Kidney epithelial cell (primary cell): ENCODE measurements around the gene DBNDD2. TPM values are rescaled to one million over a fixed set of nuclear protein-coding genes. Genes with fewer than 3 reads are reported as not detected.
A peak's percentile ranks its signal among the peaks of the same experiment; 100 is the strongest.

Experiments used
- DNase-seq: peaks from one replicate; pipeline ENCODE4 v3.0.0-alpha.2; 2010; ENCODE audit warnings: low read depth
- H3K27me3 ChIP-seq: 2 replicates; pipeline ENCODE4 v1.6.0; 2011; ENCODE audit warnings: low read length; ENCODE audit not compliant: control insufficient read depth, insufficient read depth
- H3K36me3 ChIP-seq: 2 replicates; pipeline ENCODE4 v1.5.1; 2011; ENCODE audit warnings: low read length; ENCODE audit not compliant: control insufficient read depth, insufficient read depth
- H3K4me3 ChIP-seq: 2 replicates; pipeline ENCODE4 v1.5.1; 2011; ENCODE audit warnings: low read depth, mild to moderate bottlenecking, control low read depth, low read length
- total RNA-seq: library from RNA; depleted of rRNA; stranded (reverse); fragments of >200 nt; gene quantifications from 2 replicates; pipeline ENCODE4 v1.2.3, GENCODE V29; 2015
- TF ChIP-seq, protein P1 (sequence below): IDR thresholded peaks from 2 replicates; pipeline ENCODE4 v1.5.1; 2011; ENCODE audit warnings: mild to moderate bottlenecking, moderate library complexity, low read length, control low read depth, inconsistent platforms; ENCODE audit not compliant: insufficient read depth, poor library complexity, severe bottlenecking

The DBNDD2 gene
- total RNA-seq, 1 donor from 2014 or later, result 57.2 TPM

DNA sequence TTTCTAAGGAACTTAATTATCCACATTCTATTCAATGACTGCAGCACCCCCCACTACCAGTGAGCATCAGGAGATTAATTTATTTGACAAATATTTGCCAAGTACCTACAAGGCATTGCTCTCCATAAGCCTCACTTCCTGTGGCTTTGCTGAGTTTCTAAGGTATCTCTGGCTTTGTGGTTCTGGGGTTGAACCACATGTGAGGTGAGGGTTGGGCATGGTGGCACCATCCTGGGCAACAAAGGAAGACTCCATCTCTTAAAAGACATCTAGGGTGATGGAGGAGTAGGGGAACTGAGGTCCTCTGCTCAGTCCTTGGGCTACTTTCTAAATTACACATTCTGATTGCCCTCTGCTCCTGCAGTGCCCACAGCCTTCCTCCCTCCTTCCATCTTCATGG lies 36.0 kb downstream of the DBNDD2 start:
- H3K36me3 ChIP-seq, result no peaks in the 10 kb centered on the region
- H3K27me3 ChIP-seq, result peaks cover 7% of the 10 kb centered on the region
- TF ChIP-seq, protein P1, sequence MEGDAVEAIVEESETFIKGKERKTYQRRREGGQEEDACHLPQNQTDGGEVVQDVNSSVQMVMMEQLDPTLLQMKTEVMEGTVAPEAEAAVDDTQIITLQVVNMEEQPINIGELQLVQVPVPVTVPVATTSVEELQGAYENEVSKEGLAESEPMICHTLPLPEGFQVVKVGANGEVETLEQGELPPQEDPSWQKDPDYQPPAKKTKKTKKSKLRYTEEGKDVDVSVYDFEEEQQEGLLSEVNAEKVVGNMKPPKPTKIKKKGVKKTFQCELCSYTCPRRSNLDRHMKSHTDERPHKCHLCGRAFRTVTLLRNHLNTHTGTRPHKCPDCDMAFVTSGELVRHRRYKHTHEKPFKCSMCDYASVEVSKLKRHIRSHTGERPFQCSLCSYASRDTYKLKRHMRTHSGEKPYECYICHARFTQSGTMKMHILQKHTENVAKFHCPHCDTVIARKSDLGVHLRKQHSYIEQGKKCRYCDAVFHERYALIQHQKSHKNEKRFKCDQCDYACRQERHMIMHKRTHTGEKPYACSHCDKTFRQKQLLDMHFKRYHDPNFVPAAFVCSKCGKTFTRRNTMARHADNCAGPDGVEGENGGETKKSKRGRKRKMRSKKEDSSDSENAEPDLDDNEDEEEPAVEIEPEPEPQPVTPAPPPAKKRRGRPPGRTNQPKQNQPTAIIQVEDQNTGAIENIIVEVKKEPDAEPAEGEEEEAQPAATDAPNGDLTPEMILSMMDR, result no peak
- H3K4me3 ChIP-seq, result no peak overlapping the region
- DNase-seq, result no peak

DNA sequence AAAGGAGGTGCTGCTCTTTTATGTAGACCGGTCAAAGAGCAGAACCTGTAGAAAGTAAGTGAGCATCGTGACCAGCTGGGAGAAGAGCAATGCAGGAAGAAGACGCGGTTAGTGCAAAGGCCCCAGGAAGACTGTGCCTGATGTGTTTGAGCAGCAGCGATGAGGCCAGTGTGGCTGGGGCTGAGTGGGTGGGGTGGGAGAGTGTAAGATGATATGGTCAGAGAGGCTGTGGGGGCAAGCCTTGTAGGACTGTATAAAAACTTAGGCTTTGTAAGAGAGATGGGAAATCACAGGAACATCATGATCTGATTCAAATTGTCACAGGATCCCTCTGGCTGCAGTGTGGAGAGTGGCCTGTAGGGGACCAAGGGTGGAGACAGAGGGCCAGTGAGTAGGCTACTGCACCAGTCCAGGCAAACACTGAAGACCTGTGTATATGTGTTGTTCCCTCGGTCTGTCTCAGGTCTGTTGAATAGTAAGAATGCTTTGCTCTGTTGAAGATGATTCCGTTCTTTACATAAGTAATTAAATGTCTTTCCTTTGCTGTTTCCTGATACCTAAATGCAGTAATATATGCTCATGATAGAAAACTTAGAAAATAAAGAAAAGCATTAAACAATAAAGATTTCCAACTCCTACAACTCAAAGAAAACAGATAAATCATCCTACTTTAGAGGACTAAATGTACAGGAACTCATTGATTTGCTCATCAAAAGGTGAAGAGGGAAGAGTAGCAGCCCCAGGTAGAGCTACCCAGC lies 37.9 kb downstream of the DBNDD2 start:
- H3K27me3 ChIP-seq, result peaks cover 7% of the 10 kb centered on the region
- DNase-seq, result no peak
- no peak overlapping the region for H3K4me3 ChIP-seq

DNA sequence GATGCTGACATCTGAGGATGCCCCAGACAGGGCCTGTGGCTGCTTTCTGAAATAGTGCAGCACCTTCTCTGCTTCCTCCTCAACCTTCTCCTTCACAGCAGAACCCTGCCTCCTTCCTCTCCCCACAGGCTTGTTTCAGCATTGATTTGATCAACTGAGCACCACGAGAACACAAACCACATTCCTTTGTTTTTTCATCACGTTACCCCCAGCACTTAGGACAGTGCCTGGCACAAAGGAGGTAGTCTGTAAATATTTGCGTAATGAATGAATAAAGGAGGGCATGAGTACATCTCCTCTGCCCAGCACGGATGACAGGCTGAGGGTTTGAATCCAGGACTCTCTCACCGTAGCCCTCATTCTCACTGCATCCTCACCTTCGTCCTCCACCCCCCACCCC lies 40.2 kb downstream of the DBNDD2 start:
- no peaks in the 10 kb centered on the region for H3K36me3 ChIP-seq
- no peak overlapping the region for H3K4me3 ChIP-seq
- TF ChIP-seq, protein P1, result no peak
- peaks cover 7% of the 10 kb centered on the region for H3K27me3 ChIP-seq
- no peak for DNase-seq

More for the DNA sequence above, 37.9 kb downstream of the DBNDD2 start:
- TF ChIP-seq, protein P1, result peak; percentile 39
- no peaks in the 10 kb centered on the region for H3K36me3 ChIP-seq

DNA sequence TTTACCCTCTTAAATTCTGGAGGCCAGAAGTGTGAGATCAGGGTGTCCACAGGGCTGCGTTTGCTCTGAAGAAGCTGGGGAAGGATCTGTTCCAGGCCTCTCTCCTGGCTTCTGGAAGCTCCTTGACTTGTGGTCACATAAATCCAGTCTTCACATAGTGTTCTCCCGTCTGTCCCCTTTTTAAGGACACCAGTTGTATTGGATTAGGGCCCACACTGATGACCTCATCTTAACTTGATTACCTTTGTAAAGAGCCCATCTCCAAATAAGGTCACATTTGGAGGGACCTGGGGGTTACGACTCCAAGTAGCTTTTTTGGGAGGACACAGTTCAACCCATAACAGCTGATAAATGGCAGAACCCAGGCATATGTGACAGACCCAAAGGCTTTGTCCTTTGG lies 41.4 kb downstream of the DBNDD2 start:
- H3K27me3 ChIP-seq, result peaks cover 7% of the 10 kb centered on the region
- no peak for DNase-seq
- TF ChIP-seq, protein P1, result no peak
- no peaks in the 10 kb centered on the region for H3K36me3 ChIP-seq
- H3K4me3 ChIP-seq, result no peak overlapping the region

DNA sequence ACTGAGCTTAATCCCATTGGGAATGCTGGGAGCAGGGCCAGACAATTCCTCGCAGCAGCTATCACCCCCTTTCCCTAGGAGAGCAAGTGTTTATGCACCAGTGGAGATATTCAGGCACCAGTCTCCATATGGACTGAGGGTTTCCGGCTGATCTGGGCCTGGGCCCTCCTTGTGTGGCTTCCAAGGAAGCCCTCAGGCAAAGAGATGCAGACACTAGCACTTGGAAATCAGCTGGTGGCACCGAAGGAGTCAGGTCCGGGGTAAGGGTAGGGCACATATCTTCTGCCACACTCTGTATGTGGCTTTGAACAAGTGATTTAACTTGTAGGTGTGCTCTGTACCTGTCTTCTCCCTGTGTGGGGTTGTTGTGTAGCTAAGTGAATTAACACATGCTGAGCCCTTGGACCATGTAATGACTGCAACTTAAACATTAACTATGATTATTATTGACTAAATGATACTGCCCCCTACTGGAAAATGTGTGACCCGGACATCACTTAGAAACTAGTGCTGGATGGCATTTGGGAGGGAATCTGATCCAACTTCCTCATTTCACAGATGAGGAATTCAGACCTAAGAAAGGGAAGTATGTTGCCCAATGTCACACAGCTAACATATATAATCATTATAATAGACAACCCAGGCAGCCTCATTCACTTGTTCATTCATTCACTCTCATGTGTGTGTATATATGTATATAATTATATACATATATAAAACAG lies 42.2 kb downstream of the DBNDD2 start:
- DNase-seq, result no peak
- peaks cover 7% of the 10 kb centered on the region for H3K27me3 ChIP-seq
- TF ChIP-seq, protein P1, result peak; percentile 55

More for the DNA sequence above, 42.2 kb downstream of the DBNDD2 start:
- H3K36me3 ChIP-seq, result no peaks in the 10 kb centered on the region
- no peak overlapping the region for H3K4me3 ChIP-seq
